ENCODE measurements around the gene CDH9.

- TF ChIP-seq CTCF (IDR thresholded peaks at IDR 0.05), result no peak
- TF ChIP-seq POLR2A (IDR thresholded peaks at IDR 0.05), result no peak
Measured at GRCh38 chr5:26864061-26864460, 174.3 kb downstream of the CDH9 start.
